ENCODE results near the gene LGALSL.
"Not testable (repeated sequence)": the region's sequence is repeated elsewhere in the genome, so short reads cannot be mapped to it uniquely, and the experiment has no call there.

Gene LGALSL

GRCh38 chr2:64445970-64446369 is 8.0 kb upstream of the LGALSL start:
- DNase-seq: not testable (repeated sequence)

GRCh38 chr2:64447317-64448040 is 6.5 kb upstream of the LGALSL start:
- no peak for DNase-seq

GRCh38 chr2:64448041-64448426 is 5.9 kb upstream of the LGALSL start:
- DNase-seq: no peak

DNA sequence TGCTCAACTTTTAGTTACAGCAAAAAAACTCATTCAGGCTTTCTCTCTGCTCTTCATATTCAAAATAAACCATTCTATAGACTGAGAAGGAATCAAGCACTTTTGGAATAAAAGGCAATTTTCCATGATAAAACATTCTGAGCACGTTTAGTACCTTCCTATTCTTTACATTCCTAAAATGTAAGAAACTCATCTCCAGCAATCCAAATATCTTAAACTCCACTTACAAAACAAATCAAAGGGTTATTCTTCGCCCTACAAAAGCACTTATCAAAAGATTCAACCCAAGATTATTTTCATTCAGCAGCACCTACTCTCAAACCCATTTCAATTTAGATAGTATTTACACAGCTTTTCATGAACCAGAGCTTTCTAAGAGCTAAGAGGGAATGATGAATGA is 2.9 kb upstream of the LGALSL start:
- no peak for DNase-seq

GRCh38 chr2:64454386-64455332 is 697 bp downstream of the LGALSL start:
- peak in 1 of 2 experiments; percentile 42 for DNase-seq

DNA sequence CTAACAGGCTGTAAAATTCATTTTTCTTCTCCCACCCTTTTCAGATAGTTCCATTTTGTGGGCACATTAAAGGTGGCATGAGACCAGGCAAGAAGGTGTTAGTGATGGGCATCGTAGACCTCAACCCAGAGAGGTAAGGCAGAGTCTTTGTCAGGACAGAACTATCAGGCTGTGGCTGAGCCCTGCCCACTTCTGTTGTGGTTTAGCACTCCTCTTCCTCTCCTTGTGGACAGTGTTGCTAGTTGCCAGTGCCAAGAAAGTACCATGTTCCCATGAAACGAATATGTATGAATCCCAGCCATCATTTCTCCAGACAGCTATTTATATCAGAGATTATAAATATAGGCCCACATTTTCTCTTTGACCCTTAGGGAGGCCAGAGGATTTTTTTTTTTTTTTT is 1.6 kb downstream of the LGALSL start:
- no peak for DNase-seq

DNA sequence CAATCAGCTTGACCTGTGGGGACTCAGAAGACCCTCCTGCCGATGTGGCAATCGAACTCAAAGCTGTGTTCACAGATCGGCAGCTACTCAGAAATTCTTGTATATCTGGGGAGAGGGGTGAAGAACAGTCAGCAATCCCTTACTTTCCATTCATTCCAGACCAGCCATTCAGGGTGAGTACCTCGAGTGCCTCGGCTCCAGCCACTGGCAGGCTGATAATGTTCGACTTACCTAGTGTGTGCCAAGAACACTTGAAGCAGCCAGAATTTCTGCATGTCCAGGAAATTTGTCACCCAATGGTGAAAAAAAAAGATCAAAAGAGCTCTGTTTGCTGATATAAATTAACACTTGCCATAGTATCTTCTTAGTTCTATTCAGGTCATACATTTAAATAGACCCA is 2.3 kb downstream of the LGALSL start:
- no peak for DNase-seq

GRCh38 chr2:64457524-64457923 is 3.6 kb downstream of the LGALSL start:
- DNase-seq: no peak

- no peak for DNase-seq
Observed at GRCh38 chr2:64459575-64459974, 5.6 kb downstream of the LGALSL start.

DNA sequence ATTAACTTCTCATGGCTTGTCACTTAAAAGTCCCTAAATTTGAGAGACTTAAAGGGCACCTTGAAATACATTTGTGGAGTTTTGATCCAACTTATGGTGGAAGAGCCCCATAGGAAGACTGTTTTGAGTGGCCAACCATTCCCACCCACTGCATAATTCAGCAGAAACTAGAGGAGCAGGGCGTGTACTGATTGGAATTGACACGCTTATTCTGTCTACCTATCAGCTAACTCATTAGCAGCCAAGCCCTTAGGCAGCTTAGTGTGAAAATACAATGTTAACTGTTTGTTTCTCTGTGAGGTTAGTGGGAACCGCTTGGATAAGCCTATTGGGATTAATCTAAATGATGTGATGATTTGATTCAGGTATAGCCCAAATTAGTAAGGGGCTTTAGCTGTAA is 6.4 kb downstream of the LGALSL start:
- no peak for DNase-seq

- no peak for DNase-seq
Observed at GRCh38 chr2:64461271-64462058, 7.5 kb downstream of the LGALSL start.

- DNase-seq: no peak
Observed at GRCh38 chr2:64462171-64462570, 8.2 kb downstream of the LGALSL start.

- no peak for DNase-seq
Observed at GRCh38 chr2:64462940-64463700, 9.2 kb downstream of the LGALSL start.

DNA sequence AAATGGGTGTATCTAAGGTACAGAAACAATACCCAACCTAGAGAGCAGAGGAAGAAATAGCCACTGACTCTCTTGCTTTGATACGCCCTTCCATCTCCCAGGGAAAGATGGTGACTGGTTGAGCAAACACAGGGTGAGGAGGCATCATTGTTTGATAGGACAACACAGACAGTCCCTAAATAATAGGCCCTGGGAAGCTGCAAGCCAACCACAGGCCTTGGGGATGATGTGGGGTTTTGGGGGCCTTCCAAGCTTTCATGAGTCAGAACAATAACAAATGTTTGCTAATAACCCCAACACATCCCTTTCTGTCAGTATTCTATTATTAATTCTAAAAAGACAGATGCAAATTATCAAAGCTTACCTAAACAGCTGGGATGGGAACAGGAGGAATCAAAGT is 9.8 kb downstream of the LGALSL start:
- no peak for DNase-seq

- DNase-seq: no peak
Observed at GRCh38 chr2:64466478-64467085, 12.6 kb downstream of the LGALSL start.

DNA sequence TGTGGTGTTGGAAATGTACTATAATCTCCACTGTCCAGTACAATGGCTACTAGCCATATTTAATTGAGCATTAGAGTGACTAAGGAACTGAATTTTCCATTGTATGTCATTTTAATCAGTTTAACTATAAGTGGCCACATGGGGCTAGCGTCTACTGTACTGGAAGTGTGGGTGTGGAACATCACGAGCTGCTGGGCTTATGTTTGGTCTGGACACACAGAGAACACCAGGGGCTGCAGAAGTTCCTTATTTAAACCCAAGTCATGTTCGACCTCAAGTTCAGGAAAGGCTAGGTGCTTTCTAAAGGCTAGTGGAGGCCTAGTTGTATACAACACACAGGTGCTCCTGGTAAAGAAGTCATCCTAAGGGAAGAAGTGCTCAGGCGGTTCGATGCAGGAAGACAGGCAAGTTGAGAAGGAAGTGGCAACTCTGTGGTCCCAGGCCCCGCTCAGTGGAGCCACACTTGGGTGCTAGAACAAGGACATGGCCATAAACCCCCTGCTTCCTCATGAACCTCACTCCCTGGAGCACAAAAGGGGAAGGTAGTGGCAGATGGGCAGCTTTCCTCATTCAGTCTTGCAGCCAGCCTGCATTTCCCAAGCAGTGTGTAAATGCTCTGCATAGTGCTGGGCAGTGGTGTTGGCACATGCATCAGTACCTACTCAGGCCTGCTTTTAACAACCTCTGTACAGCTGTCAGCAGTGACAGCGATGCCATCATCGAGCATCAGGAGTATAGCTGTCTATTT is 13.3 kb downstream of the LGALSL start:
- no peak for DNase-seq

DNA sequence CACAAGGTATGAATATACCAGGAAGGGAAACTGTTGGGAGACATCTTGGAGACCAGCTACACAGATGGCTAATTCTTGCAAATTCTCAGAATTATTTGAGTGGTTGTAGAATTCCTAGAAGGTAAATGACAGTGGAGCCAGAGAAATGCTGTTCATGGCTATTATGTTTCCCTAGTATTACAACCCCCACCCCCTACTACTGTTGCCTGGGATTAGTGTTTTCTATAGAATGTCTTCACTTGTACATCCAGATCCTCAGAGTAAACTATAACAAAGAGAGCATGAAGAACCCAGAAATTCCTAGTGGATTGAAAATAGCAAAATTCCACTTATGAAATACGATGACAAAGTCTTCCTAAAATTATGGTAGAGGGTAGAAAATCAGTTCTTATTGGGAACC is 15.3 kb downstream of the LGALSL start:
- no peak for DNase-seq

GRCh38 chr2:64470071-64470470 is 16.1 kb downstream of the LGALSL start:
- DNase-seq: no peak

GRCh38 chr2:64470766-64471295 is 16.9 kb downstream of the LGALSL start:
- DNase-seq: no peak

GRCh38 chr2:64471600-64471999 is 17.6 kb downstream of the LGALSL start:
- DNase-seq: no peak

GRCh38 chr2:64472881-64473280 is 18.9 kb downstream of the LGALSL start:
- DNase-seq: no peak
